Germinal center (tissue), 1 donor: ENCODE results near the gene SEC14L1.
"Not testable (repeated sequence)": the region's sequence is repeated elsewhere in the genome, so short reads cannot be mapped to it uniquely, and the experiment has no call there.

ENCODE experiments used
- DNase-seq: peaks from one replicate; pipeline ENCODE4 v3.0.0; 2012; ENCODE audit warnings: mixed read lengths, low spot score

Gene SEC14L1

DNA sequence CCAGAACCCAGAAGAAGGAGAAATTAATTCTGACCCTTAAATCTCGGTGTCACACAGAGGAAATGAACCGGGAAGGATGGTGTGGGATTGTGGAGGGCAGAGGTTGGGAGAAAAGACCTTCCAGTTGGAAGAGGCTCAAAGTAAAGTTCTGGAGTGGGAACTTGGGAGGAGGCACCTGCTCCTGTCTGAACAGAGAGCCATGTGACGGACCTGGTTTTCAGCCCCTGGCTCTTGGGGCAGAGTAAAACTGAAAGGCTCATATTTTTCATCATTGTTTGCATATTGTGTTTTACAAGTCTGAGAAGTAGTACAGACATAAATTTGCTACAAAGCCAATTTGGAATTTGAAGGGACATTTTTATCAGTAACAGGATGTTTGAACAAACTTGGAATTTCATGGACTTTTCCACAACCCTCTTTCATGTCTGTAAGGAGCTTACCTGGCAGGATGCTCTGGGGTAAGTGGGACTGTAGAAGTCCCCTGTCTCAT lies 24.4 kb upstream of the SEC14L1 start:
- no peak for DNase-seq

DNA sequence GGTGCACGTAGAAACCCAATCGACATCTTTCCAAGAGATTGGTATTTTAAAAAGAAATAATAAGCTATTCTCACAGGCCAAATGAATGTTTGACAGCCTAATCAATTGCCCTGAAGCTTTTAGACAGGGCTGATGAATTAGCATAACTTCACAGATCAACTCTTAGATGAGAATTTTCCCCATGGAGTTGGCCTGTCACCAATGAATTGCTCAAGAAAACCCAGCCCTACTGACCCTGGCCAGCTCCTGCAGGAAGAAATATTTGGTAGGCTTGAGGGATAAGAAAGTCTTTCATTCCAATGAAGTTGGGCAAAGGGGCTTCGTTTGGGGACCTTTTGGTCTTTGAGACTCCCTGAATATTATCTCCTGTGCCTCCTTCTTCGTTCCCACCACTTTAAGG lies 23.4 kb upstream of the SEC14L1 start:
- no peak for DNase-seq

DNA sequence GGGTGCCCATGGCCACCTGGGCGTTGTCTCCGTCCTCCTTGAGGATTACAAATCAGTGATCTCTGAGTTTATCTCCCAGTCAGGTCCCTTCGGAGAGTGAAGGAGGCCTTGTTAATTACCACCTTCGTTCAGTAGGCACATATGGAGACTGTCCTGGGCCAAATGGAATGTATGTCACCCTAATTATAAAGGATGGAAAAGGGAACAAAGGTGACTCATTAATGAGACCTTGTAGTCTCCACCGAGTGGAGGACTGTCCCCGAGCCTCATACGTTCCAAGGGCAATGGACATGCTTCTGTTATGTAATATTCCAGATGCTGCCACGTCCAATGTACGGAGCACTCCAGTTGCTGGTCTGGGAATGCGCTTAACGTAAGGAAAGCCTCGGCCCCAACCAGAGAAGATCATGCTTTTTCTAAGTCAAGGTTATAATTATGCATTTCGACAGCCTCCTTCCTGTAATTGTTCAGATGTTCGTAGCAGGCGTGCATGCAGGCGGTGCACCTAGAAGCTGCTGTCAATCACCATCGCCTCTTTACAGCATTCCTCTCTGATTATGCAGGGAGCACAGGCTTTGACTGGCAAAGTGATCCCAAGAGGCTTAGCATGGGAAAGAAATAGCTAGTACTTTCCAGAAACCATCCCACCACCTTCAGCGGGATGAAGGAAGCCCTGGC lies 22.4 kb upstream of the SEC14L1 start:
- no peak for DNase-seq

DNA sequence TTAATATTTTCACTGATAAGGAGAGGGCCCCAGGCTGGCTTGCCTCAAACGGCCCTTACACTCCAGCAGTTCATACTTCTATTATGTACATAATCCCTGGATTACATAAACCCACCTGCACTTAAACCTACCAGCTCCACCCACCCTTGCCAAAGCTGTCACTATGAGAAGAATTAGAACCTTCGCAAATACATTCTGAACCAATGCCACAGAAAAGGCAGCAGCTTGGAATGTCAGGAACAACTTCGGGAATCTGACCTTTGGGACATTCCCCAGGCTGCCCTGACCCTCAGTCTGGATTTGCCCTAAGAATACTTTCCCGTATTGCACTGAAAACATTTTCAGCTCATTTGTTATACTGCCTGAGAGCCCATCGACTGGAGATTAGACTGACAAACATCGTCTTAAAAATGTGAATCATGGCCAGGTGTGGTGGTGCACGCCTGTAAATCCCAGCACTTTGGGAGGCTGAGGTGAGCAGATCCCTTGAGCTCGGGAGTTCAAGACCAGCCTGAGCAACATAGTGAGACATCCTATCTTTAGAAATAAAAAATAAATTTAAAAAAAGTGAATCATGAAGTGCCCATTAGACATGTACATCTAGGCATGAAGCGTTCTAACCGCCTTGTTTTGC lies 21.0 kb upstream of the SEC14L1 start:
- no peak for DNase-seq

DNA sequence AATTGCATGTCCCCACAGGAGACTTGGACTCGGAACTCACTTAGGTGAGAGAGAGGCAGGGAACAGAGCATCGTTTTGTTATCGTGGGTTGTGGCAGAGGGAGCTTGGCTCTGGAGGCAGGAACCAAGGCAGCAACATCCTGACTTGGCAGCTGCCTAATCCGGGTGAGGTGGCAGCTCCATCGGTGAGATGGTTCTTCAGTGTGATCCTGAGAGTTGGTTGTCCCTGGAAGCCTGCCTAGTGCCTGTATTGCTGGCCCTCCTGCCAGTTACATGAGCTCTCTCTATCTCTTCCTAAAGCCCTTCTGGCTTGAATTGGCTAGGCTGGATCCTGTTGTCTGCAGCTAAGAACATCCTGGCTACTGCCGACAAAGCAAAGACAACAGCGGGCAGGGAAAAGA lies 19.9 kb upstream of the SEC14L1 start:
- DNase-seq: no peak

DNA sequence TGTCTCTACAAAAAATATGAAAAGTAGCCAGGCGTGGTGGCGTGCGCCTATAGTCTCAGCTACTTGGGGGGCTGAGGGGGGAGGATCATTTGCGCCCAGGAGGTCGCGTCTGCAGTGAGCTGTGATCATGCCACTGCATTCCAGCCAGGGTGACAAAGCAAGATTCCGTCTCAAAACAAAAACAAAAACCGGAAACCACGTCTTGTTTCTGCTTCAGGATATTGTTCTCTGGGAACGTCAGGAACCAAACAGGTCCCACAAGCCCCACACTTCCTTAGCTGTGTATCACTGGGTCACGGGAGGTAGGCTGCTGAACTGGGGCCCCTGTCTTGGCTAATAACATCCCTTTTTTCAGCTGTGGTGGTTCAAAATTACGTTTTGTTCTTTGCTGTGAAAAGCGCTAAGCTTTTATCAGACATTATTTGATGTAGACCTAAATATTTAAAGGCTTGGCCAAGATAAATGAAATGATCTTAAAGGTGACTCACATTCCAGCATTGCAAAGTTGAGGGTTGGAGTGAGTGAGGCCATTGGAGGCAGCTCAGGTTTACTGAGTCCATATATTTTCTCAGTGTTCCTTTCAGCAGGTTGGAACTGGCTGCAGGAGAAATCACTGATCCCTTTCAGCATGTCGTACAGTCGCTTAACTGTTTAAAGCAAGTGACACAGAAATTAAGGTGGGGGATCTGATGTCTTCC lies 16.4 kb upstream of the SEC14L1 start:
- DNase-seq: no peak

DNA sequence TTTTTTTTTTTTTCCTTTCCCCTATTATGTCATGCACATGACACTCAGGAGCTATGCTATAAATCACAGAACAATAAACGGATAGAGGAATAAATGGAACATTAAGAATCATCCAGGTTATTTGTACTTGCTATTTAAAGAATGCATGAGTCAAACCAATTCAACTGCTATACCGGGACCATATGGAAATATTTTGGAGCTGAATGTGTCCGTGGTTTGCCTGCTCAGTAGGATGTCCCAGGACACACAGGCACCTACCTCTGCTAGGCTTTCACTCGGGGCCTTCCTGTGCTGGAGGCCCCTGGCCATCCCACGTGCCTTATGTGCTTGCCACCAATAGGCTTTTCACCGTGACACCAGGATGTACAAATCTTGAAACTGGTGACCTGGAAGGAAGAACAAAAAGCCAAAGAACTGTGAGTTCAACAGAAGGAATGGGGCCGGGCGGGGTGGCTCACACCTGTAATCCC lies 15.3 kb upstream of the SEC14L1 start:
- no peak for DNase-seq

DNA sequence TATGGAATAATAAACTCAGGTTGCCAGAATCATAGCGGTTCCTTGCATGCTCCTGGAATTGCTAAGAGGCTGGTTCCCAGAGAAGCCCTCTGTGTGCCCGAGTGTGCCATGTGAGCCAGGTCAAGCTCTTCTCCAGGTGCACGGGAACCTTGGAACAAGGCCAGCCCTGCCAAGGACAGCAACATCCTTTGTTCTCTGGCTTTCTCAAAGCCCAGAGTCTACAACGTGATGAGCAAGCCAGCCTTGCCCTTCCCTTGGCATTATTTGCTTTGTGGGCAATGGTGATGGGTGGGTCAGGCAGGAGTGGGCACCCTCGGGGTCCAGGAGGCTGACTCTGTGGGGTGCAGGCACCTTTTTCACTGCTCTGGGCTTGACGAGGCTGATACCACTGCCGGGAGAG lies 14.2 kb upstream of the SEC14L1 start:
- no peak for DNase-seq

DNA sequence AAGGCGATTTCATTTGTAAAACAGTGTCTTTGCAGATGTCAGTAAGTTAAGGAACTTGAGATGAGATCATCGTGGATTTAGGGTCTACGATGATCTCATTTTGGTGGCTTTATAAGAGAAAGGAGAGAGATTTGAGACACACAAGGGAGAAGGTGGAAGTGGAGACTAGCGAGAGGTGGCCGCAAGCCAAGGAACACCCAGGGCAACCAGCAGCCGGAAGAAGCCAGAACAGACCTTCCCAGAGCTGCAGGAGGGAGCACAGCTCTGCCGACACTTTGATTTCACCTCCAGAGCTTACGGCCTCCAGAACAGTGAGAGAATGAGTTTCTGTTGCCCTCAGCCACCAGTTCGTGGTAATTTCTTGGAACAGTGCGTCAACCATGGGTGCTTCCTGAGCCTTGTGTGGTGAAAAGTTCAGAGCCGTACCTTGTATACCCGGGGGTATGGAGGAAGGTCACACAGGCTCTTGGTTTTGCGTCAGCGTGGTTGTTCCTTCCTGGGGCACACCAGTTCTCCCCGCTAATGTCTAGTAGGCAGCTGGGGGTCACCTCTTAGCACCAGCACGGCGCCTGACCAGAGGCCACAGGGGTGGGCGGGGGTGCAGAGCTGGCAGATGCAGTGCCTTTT lies 12.9 kb upstream of the SEC14L1 start:
- no peak for DNase-seq

DNA sequence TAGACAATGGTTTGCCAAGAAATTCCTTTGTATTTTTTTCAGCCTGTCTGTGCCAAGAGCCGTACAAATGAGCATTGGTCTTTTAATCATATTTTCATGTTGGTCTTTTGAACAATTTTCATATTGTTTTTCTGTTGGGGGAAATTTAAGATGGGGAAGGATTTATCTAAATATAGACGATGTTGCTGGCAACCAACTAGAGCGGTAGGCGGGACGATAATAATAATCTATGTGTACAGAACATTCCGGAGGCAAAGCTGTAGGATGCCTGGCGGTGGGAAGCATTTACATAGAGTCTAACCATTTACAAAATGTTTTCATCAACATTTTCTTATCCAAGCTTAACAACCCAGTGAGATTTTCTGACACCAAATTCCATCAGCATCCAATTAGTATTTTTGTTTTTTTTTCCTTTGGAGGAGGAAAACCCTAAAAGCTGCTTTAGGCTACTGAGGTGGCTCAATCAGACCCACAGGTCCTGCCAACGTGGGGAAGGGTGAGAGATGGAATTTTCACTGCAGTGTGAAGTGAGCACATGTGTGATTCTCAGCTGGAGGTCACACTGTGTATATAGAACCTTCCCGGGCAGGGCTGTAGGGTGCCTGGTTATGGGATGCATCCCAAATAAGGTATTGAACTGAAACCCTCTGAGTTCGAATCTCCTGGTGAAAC lies 11.7 kb upstream of the SEC14L1 start:
- no peak for DNase-seq

DNA sequence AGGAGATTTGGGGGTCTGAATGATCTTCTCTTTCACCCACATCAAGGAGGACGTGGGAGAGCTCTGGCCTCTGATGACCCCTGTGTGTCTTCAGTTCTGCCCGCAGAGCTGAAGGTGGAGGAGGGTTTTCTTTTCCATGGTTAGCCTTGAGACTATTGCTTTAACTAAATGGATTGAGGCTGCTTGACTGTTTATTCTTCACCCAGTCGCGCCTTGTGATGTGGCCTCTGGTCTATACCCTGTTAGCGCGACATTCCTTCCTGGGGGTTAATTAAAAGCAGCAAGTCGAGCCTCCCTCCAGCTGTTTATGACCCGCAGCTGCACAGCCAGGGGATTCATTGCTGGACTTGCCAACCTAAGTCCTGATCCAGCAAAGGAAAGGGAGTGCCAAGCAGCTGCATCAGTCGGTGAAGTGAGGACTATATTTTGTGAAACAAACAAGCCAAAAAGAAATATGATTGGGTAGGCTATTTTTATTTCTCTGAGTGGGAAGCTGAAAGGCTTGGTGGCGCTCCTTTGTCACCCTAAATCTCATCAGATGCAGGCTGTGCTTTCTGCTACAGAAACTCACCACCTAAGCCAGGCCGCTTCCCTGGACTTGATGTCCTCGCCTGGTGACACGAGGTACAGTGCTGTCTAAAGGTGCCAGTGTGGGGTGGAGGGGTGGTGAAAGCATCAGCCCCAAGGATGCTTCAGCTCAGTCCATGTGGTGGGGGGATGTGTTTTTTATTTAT lies 11.0 kb upstream of the SEC14L1 start:
- no peak for DNase-seq

DNA sequence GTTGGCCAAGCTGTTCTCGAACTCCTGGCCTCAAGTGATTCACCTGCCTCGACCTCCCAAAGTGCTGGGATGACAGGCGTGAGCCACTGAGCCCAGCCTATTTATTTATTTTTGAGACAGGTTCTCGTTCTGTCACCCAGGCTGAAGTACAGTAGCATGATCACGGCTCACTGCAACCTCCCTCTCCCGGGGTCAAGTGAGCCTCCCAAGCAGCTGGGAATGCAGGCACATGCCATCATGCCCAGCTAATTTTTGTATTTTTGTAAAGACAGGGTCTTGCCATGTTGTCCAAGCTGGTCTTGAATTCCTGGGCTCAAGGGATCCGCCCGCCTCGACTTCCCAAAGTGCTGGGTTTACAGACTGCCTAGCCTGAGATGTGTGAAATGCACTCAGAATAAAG lies 10.2 kb upstream of the SEC14L1 start:
- DNase-seq: no peak

DNA sequence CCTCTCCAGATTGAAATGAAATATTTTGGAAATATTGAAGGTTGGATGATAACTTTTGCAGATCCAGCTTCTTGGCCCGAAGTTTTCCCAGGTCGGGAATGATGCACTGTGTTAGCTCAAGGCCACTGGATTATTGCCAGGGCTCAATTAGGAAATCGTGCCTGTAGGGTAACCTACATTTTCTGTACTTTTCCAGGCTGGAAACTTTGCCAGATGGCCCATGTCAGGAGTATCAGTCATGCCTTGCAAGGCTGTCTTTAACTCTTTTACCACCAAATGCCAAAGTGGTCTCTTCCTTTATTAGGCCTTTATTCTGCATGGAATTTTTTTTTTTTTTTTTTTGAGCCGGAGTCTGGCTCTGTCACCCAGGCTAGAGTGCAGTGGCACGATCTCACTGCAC lies 8.9 kb upstream of the SEC14L1 start:
- no peak for DNase-seq

DNA sequence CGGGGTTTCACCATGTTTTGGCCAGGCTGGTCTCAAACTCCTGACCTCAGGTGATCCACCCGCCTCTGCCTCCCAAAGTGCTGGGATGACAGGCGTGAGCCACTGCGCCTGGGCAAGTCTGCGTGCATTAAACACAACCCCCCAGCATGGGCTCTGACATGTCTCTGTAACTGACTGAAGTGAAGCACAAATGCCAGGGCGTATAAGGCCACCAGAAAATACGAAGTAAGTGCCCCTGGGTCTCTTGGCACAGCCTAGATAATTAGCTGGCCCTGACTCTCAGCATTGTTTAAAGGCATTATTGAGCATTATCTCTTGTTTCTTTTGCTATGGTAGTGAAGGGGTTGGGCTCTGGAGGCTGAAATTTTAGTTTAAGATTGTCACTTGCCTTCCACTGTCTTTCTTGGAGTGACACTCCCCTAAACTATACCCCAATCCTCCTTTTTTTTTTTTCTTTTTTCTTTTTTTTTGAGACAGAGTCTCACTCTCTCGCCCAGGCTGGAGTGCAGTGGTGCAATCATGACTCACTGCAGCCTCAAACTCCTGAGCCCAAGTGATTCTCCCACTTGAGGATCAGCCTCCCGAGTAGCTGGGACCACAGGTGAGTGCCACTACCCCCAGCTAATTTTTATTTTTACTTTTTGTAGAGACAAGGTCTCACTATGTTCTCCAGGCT lies 8.2 kb upstream of the SEC14L1 start:
- no peak for DNase-seq

DNA sequence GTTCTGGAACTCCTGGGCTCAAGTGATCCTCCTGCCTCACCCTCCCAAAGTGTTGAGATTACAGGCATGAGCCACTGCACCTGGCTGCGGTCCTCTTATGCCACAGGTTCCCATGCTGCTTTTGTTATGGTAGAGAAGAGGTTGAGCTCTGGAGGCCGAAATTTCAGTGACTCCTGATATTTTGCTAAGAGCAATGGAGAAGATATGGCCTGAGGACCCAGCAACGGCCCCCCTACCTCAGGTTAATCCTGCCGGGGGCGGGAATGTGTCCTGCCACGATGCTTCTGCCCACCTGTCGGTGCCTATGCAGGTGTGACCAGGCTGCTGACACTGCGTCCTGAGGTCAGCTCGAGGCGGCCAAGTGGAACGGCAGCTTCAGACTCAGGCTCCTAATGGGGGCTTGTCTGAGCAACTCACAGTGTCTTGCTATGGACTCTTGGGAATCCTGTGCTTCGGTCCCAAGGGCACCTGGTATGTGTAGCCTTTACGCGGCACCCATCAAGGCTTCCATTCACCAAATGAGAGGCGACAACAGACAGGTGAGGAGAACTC lies 7.6 kb upstream of the SEC14L1 start:
- no peak for DNase-seq

DNA sequence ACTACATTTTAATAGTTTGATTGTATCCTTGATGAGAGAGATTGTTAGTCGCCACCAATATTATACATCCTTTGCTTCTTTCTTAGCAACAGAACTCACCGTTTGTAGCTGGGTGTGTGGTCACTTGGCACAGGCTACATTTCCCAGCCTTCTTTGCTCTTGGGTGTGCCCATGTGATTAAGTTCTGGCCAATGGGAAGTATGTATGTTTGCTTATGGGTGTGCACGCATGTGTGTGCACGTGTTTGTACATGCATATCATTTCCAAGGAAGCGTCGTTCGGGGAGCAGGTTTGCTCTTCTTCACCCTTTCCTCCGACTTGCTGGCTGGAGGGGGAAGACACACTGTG lies 4.4 kb upstream of the SEC14L1 start:
- no peak for DNase-seq

DNA sequence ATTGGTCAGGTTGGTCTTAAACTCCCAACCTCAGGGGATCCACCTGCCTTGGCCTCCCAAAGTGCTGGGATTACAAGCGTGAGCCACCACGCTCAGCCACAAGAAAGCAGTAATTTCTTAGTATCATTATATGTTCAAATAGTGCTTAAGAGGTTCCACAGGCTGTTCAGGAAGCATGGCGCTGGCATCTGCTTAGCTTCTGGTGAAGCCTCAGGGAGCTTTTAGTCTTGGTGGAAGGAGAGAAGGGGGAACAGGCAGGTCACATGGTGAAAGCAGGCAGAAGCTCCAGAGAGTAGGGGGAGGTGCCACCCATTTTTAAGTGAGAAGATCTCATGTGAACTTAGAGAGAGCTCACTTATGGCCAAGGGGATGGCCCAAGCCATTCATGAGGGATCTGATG lies 3.7 kb upstream of the SEC14L1 start:
- DNase-seq: no peak

DNA sequence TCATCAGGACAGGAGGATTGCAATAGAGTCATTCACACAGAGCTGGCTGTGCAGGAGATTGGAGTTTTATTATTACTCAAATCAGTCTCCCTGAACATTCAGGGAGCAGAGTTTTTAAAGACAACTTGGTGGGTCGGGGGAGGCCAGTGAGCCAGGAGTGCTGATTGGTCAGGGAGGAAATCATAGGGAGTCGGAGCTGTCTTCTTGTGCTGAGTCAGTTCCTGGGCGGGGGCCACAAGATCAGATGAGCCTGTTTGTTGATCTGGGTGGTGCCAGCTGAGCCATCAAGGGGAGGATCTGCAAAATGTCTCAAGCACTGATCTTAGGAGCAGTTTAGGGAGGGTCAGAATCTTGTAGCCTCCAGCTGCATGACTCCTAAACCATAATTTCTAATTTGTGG lies 2.9 kb upstream of the SEC14L1 start:
- not testable (repeated sequence) for DNase-seq

DNA sequence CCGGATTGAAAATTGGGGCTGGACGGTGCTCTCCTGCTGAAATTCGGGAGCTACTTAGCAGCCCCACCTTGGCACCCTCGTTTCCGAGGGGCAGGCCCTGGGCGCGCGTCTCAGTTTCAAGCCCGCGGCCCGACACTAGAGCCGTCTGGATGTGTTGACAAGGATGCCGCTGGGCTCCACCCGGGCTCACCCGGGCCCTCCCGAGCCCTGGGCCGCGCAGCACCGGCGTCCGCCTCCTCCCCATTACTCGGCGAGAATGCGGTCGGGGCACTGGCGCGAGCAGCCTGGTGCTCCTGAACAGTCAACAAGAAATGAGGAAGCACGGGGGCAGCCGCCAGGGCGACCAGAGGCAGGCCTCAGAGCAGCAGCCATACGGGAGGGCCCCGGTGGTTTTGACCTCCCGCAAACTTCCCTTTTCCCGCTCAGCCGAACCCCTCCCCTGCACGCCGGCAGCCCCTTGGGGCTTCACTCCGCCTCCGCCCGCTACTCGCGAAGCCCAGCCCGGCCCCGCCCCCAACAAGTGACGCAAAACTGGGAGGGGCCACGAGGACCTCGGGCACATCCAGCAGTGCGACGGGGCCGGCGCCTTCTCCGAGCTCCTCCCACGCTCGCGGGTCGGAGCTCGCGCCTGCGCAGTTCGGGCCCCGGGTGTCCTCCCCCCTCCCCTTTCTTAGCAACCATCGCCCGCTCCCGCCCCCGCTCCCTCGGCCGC lies 447 bp upstream of the SEC14L1 start:
- peak; percentile 97 for DNase-seq

DNA sequence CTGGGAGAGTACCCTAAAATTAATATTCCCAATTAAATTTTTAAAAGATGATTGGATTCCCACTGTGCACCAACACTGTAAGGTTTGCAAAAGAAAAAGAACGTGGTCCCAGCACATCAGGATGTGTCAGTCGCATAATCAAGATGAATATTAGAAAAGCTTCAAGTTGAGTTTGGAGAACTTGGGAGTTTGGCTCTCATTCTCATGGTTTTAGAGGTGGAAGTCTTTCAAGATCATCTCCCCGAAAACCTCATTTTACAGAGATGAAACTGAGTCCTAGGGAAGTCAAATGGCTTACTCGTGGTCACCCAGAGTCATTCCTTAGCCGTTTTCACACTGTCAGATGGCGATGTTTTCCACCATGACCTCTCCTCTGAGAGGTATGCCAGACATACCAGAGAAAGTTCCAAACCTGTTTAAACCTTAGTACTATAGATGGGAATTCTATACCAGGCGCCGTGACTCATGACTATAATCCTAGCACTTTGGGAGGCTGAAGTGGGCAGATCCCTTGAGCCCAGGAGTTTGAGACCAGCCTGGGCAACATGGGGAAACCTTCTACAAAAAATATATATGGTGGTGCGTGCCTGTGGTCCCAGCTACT lies 1.2 kb downstream of the SEC14L1 start:
- DNase-seq: no peak
